ENCODE measurements around the gene RERE.

GRCh38 chr1:8665833-8666232 is 151.6 kb downstream of the RERE start:
- no peak for TF ChIP-seq EZH2 (IDR thresholded peaks at IDR 0.05; ENCODE audit: borderline replicate concordance, low read length)
- no peak for TF ChIP-seq CTCF (conservative IDR thresholded peaks at IDR 0.05 in 1 of 2, IDR thresholded peaks at IDR 0.05 in 1 of 2; ENCODE audit: extremely low read depth in 1 of 2, insufficient read depth in 1 of 2, low read depth in 1 of 2, low read length in 2 of 2)
